ENCODE results near the gene PADI2.

DNA sequence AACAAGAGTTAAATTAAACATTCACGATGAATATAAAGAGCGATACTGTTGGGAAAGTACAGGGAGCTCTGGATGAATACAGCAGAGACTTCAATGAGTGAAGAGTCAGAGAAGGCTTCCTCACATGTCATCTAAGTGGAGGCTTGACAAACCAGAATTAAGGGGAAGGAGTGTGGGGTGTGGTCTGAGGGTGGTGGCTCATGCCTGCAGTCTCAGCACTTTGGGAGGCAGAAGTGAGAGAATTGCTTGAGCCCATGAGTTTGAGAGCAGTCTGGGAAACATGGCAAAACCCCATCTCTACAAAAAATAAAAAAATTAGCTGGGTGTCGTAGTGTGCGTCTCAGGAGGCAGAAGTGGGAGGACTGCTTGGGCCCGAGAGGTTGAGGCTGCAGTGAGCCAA is 74.1 kb downstream of the PADI2 start:
- TF ChIP-seq POLR2A (IDR thresholded peaks at IDR 0.05): no peak
- TF ChIP-seq, protein P1, sequence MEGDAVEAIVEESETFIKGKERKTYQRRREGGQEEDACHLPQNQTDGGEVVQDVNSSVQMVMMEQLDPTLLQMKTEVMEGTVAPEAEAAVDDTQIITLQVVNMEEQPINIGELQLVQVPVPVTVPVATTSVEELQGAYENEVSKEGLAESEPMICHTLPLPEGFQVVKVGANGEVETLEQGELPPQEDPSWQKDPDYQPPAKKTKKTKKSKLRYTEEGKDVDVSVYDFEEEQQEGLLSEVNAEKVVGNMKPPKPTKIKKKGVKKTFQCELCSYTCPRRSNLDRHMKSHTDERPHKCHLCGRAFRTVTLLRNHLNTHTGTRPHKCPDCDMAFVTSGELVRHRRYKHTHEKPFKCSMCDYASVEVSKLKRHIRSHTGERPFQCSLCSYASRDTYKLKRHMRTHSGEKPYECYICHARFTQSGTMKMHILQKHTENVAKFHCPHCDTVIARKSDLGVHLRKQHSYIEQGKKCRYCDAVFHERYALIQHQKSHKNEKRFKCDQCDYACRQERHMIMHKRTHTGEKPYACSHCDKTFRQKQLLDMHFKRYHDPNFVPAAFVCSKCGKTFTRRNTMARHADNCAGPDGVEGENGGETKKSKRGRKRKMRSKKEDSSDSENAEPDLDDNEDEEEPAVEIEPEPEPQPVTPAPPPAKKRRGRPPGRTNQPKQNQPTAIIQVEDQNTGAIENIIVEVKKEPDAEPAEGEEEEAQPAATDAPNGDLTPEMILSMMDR (IDR thresholded peaks at IDR 0.05): no peak
